Astrocyte of the hippocampus (primary cell): ENCODE measurements around the gene CREB5.

Source experiments
- DNase-seq: peaks from one replicate; pipeline ENCODE4 v3.0.0; 2011; ENCODE audit warnings: low read depth, low spot score

CREB5 gene

GRCh38 chr7:28847681-28848080 lies 435.4 kb downstream of the CREB5 start:
- no peak for DNase-seq

DNA sequence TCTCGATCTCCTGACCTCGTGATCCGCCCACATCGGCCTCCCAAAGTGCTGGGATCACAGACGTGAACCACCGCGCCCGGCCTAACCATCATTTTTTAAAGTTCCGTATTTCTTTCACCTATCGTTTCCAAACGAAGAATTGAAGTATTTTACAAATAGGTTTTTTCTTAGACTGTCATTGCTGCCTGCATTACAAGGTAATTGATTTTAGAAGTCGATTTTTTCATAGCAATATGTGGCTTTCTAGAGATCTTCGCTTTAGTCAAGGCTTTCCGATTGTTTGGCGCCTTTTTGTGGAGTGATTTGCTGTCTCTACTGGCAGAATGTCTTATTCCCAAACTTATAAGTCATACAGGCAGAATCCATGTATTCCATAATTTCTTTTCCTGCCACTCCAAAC lies 436.6 kb downstream of the CREB5 start:
- DNase-seq = no peak

DNA sequence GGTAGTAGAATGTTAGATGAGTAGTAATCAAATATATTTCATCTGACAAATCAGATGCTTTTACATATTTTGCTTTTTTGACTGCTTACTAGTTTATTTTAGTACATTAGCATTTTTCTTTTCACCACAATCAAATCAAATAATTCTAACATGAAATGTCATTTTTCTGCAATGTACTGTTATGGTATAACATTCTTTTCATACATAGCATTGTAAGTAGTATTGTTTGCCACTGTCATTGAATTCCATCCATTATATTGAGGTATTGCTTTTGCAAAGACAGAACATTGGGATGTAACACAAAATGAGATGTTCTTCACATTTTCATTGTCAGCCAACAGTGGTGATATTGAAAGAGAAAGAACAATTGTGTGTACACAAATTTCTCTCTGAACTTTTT lies 438.4 kb downstream of the CREB5 start:
- DNase-seq = no peak

- peak; percentile 20 for DNase-seq
These were observed 440.8 kb downstream of the CREB5 start for GRCh38 chr7:28853150-28853549.

- DNase-seq = peak; percentile 91
These were observed 441.8 kb downstream of the CREB5 start for GRCh38 chr7:28853834-28854749.

- DNase-seq = no peak
These were observed 442.4 kb downstream of the CREB5 start for GRCh38 chr7:28854750-28855074.

- peak; percentile 93 for DNase-seq
These were observed 443.4 kb downstream of the CREB5 start for GRCh38 chr7:28855538-28856217.

GRCh38 chr7:28856656-28857055 lies 444.3 kb downstream of the CREB5 start:
- DNase-seq = peak; percentile 11

GRCh38 chr7:28858206-28858605 lies 445.9 kb downstream of the CREB5 start:
- DNase-seq = peak; percentile 68

DNA sequence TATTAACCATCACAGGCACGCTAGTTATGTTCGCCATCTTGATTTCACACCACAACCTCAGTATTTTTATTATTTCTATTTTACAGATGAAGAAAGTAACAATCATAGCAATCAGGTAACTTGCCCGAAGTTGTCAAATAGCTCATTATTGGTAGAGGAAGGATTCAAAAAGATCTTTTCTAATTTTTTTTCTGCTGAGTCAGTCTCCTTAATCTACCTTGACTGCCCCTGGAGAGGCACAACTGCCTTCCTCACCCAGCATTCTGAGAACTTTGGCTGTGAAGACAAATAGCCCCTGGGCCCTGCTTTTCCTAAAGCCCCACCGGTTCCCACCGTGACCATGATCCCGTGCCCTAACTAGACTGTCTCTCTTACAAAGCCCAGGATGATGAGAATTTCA lies 446.6 kb downstream of the CREB5 start:
- no peak for DNase-seq

- DNase-seq = no peak
These were observed 449.5 kb downstream of the CREB5 start for GRCh38 chr7:28861825-28862224.

DNA sequence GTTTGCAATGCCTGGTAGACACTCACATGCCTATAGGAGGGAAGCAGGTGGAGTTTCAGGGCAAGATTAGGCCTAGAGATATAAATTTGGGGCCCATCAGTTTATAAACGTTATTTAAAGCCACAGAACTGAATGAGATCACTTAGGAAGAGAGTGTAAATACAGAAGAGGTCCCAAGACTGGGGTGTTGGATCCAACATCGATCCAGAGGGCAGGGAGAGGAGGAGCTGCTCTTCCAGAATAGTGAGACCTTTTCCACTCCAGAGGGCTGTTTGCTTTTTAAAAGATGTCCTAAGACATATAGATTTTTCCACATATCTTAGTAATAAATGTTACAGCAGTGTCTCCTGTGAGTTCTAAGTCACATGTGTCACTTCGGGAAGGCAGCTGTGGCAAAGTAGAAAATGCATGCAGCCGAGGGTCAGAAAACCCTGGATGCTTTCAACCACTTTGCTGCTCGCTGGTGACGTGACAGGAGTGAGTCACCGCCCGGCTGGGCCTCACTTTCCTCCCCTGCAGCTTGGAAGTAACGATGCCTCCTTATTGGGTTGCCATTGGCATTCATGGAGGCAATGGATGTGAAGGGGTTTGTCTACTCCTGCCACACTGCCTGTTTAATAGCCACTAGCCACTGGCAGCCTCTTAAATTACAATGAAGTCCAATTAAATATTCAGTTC lies 450.4 kb downstream of the CREB5 start:
- DNase-seq = peak; percentile 80

GRCh38 chr7:28865601-28866144 lies 453.4 kb downstream of the CREB5 start:
- no peak for DNase-seq

GRCh38 chr7:28868712-28869111 lies 456.4 kb downstream of the CREB5 start:
- no peak for DNase-seq

DNA sequence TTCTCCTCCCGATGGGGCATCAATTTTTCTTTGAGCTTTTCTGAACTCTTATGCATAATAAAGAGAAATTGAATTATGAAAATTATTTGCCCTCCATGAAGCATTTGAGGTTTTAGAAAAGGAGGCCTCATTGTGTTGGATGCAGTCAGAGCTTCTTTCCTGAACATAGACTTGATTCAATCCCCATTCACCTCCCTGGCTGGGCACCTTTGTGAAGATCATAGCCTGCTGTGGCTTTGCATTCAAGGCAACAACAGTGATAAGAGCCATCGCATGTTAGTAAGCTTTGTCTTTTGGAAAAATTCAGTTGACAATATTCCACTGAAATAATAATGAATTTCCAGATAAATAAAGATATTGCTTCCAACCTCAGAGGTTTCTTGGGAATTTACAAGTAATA lies 458.8 kb downstream of the CREB5 start:
- no peak for DNase-seq

DNA sequence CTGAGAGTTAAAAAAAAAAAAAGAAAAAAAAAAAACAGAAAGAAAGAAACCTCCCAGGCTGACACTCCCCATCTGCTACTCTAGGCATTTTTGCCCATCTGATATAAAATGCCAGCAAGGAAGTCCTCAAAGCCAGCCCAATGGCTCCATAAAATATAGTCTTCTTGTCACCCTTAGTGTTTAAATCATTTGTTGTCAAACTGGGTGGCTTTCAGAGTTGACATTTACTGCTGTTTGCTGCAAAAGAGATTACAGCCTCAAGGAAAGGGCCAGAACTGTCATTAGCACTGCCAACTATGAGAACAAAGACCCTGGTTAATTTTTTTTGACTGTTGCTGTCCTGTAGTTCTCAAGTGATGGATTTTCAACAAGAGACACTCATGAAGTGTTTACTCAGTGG lies 459.3 kb downstream of the CREB5 start:
- no peak for DNase-seq

GRCh38 chr7:28872226-28872625 lies 459.9 kb downstream of the CREB5 start:
- no peak for DNase-seq

GRCh38 chr7:28873365-28873764 lies 461.0 kb downstream of the CREB5 start:
- DNase-seq = no peak

- no peak for DNase-seq
These were observed 461.7 kb downstream of the CREB5 start for GRCh38 chr7:28874001-28874400.
